Subcutaneous adipose tissue (tissue), 4 donors: Measurements from ENCODE around the gene FMO2. TPM values are rescaled to one million over a fixed set of nuclear protein-coding genes. Genes with fewer than 3 reads are reported as not detected.

Experiments
- CTCF ChIP-seq: fragments of 450-650 bp; IDR thresholded peaks from one replicate; pipeline ENCODE4 v1.5.1; 2016; ENCODE audit warnings: low read depth, mild to moderate bottlenecking, control low read depth, antibody characterized with exemption, moderate library complexity
- total RNA-seq, 4 donors: library from RNA; depleted of rRNA; stranded (reverse); fragments of >200 nt; gene quantifications; one replicate each; pipeline ENCODE4 v1.1.0, GENCODE V29; 2016

FMO2 gene
- total RNA-seq, 4 donors from 2014 or later: 58.5 to 158 (median 88.3) TPM

- TF ChIP-seq CTCF: no peak
Measured at GRCh38 chr1:171251042-171251951, 66.2 kb downstream of the FMO2 start.

- TF ChIP-seq CTCF: no peak
Measured at GRCh38 chr1:171251952-171252300, 66.8 kb downstream of the FMO2 start.

- TF ChIP-seq CTCF: no peak
Measured at GRCh38 chr1:171252482-171252881, 67.4 kb downstream of the FMO2 start.

DNA sequence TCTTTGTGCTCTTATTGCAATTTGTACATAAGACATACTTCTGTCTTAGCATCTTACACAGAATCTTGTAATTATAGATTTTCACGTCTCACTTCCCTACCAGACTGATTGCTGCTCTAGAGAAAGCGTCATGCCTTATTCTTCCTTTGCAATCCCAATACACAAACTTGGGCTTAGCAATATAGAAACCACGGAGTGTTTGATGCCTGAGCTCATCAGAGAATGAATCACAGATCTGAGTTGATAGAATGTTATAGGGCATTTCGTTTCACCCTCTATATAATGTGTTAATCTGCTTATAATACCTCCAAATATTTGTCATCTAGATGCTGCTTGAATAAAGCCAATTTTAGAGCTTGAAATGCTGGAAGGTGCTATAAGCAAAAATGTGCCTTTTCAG lies 69.8 kb downstream of the FMO2 start:
- no peak for TF ChIP-seq CTCF

DNA sequence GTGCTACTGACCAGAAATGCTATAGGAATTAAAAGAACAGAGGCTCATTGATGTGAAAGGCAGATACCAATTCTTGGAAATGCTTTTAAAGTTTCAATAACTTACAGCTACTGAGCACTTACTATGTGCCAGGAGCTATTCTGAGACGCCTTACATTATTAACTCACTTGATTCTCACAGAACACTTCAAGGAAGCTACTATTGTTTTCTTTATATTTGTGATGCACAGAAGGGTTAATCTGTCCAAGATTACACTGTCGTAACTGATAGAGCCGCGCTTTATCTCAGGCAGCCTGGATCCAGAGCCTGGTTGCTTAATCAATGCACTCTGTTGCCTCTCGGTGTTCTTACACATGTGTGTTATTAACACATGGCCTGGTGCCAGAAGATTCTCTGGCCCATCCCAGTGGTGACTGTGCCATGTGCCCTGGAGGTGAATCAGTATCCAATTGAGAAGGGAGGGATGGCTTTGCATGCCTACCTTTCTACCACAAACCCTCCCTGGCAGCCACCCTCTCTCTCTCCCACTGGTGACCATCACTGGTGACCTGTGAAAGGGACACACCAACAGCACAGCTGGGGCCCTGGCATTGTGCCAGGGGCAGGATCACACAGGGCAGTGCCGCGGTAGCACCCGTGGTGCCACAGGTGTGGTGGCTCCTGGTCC lies 72.0 kb downstream of the FMO2 start:
- TF ChIP-seq CTCF: no peak

GRCh38 chr1:171257607-171258076 lies 72.5 kb downstream of the FMO2 start:
- TF ChIP-seq CTCF: no peak

GRCh38 chr1:171258429-171258828 lies 73.3 kb downstream of the FMO2 start:
- no peak for TF ChIP-seq CTCF
